Measurements from ENCODE around the gene TBX2. TPM values are rescaled to one million over a fixed set of nuclear protein-coding genes. Genes with fewer than 3 reads are reported as not detected.
A peak's percentile ranks its signal among the peaks of the same experiment; 100 is the strongest.

Gene TBX2
- total and polyA plus RNA-seq, 2 of the 4 experiments (the other 2 are of a cell fraction): 20.1 to 64.1 TPM

GRCh38 chr17:61378658-61379456 lies 20.8 kb upstream of the TBX2 start:
- H4K91ac ChIP-seq (ENCODE audit: insufficient read depth, low read depth, low read length): no peak overlapping the region
- no peak for DNase-seq
- H3K4me3 ChIP-seq (ENCODE audit: insufficient read depth, low read depth, low read length): no peak overlapping the region
- no peak overlapping the region for H4K5ac ChIP-seq (ENCODE audit: low read depth, low read length)
- intact Hi-C loops (cut with micrococcal nuclease) (no loop called here), in situ Hi-C loops (cut with MboI; ENCODE audit: low sequenced_read_pairs) (no loop called here), dilution Hi-C loops (cut with HindIII; ENCODE audit: low sequenced_read_pairs, unreplicated experiment) (no loop called here)
- no peak overlapping the region for H2AFZ ChIP-seq (replicated peaks; ENCODE audit: low read length, poor library complexity)
- H3K4me2 ChIP-seq (ENCODE audit: low read depth, low read length): no peak overlapping the region
- H3K14ac ChIP-seq (replicated peaks; ENCODE audit: low read depth, low read length): no peak overlapping the region
- no peak overlapping the region for H3K9ac ChIP-seq (ENCODE audit: low read depth, low read length)
- ChIA-PET CTCF (interaction anchor here (1.4 kb wide), 1 partner anchor 14 kb away, joined by 5 read pairs; no protein-coding TSS in a partner anchor), POLR2A (ENCODE audit: unreplicated experiment) (no interaction called here)
- H2BK15ac ChIP-seq (ENCODE audit: low read depth, low read length): no peak overlapping the region
- peaks cover 0 to 9% of the 10 kb centered on the region in 2 experiments; a peak in 1 of 4 replicates for H3K79me1 ChIP-seq (ENCODE audit: low read depth in 1 of 2, low read length in 2 of 2)
- peaks cover 15% of the 10 kb centered on the region for H3K9me1 ChIP-seq (ENCODE audit: insufficient read depth, low read length)
- H3K18ac ChIP-seq (ENCODE audit: low read depth, low read length): no peak overlapping the region
- no CpG with 5 or more reads among the region's 8 CpGs for WGBS, 2 experiments (ENCODE audit: extremely low coverage in 2 of 2, insufficient read length in 1 of 2)
- H3K9me3 ChIP-seq (ENCODE audit: control insufficient read depth, insufficient read depth, low read length): no peaks in the 10 kb centered on the region
- no peaks in the 10 kb centered on the region for H3K36me3 ChIP-seq (ENCODE audit: control insufficient read depth, insufficient read depth, low read length)
- ATAC-seq (ENCODE audit: low read depth): no peak
- H3K4me1 ChIP-seq (ENCODE audit: control insufficient read depth, insufficient read depth, low read length): peaks cover 3% of the 10 kb centered on the region; the same call in 1 of the 2 replicates
- no peak overlapping the region for H2AK9ac ChIP-seq (replicated peaks; ENCODE audit: low read depth, low read length, poor library complexity)
- peak overlapping the region; percentile 51 for H2AK5ac ChIP-seq (ENCODE audit: low read depth, low read length)
- H3K4ac ChIP-seq (ENCODE audit: low read depth, low read length): no peak overlapping the region
- H4K8ac ChIP-seq (ENCODE audit: low read depth in 2 of 2, low read length in 2 of 2): no peak overlapping the region
- TF ChIP-seq SMC3 (IDR thresholded peaks at IDR 0.05; ENCODE audit: low read depth, low read length): no peak
- no peak for TF ChIP-seq CEBPB (IDR thresholded peaks at IDR 0.05; ENCODE audit: low read depth, low read length)
- TF ChIP-seq RAD21 (IDR thresholded peaks at IDR 0.05; ENCODE audit: low read length): no peak
- no peak for TF ChIP-seq BHLHE40 (IDR thresholded peaks at IDR 0.05; ENCODE audit: low read depth, low read length)
- TF ChIP-seq CTCF (conservative IDR thresholded peaks at IDR 0.05; ENCODE audit: low read depth, low read length): no peak
- TF ChIP-seq RCOR1 (IDR thresholded peaks at IDR 0.05; ENCODE audit: insufficient replicate concordance, low read length): no peak
- no peak overlapping the region; the same call in 1 of the 2 replicates for H3K23ac ChIP-seq (ENCODE audit: low read depth, low read length)
- H2BK20ac ChIP-seq (ENCODE audit: low read depth, low read length): no peak overlapping the region
- H2BK120ac ChIP-seq (ENCODE audit: low read depth, low read length): no peak overlapping the region
- no peak overlapping the region for H2BK5ac ChIP-seq (ENCODE audit: low read depth, low read length, poor library complexity, severe bottlenecking)
- no peaks in the 10 kb centered on the region for H3K27me3 ChIP-seq (ENCODE audit: control insufficient read depth, insufficient read depth, low read length)
- H3K27ac ChIP-seq (ENCODE audit: insufficient read depth, low read length): no peak overlapping the region
- BruUV-seq (replicated peaks): no TSS peak
- H3K56ac ChIP-seq (ENCODE audit: extremely low read depth, insufficient read depth, low read length): no peak overlapping the region
- H4K20me1 ChIP-seq (ENCODE audit: insufficient read depth, low read length): no peaks in the 10 kb centered on the region
